OCI-LY7 (cell line): ENCODE results near the gene ITSN2.

Source experiments
- EZH2phosphoT487 ChIP-seq: fragments of 200-600 bp; sonication (generic); IDR thresholded peaks from 2 replicates; pipeline ENCODE4 v1.6.1; 2018; ENCODE audit warnings: low read depth, borderline replicate concordance, mild to moderate bottlenecking, mixed run types, antibody characterized with exemption, low read length, moderate library complexity, mixed read lengths
- TF ChIP-seq, protein P1 (sequence below): fragments of 200-600 bp; sonication (generic); conservative IDR thresholded peaks from 2 replicates; pipeline ENCODE4 v1.5.1; 2014; ENCODE audit warnings: mild to moderate bottlenecking, antibody characterized with exemption, low read length, moderate library complexity, mixed read lengths

DNA sequence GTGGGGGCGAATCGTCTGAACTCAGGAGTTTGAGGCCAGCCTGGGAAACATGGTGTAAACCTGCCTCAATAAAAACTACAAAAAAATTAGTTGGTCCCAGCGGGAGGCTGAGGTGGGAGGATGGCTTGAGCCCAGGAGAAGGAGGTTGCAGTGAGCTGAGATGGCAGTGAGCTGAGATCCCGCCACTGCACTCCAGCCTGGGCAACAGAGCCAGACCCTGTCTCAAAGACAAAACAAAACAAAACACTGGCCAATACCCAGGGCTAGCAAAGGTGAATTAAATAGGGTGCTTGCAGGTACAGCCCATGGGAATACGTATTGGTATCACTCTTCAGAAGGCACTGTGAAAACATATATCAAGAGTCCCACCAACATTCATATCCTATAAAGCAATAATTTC lies 7.0 kb downstream of the ITSN2 start:
- TF ChIP-seq, protein P1, sequence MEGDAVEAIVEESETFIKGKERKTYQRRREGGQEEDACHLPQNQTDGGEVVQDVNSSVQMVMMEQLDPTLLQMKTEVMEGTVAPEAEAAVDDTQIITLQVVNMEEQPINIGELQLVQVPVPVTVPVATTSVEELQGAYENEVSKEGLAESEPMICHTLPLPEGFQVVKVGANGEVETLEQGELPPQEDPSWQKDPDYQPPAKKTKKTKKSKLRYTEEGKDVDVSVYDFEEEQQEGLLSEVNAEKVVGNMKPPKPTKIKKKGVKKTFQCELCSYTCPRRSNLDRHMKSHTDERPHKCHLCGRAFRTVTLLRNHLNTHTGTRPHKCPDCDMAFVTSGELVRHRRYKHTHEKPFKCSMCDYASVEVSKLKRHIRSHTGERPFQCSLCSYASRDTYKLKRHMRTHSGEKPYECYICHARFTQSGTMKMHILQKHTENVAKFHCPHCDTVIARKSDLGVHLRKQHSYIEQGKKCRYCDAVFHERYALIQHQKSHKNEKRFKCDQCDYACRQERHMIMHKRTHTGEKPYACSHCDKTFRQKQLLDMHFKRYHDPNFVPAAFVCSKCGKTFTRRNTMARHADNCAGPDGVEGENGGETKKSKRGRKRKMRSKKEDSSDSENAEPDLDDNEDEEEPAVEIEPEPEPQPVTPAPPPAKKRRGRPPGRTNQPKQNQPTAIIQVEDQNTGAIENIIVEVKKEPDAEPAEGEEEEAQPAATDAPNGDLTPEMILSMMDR: no peak
- TF ChIP-seq EZH2phosphoT487: no peak
